Hair follicular keratinocyte (primary cell): Measurements from ENCODE around the gene NPM3. TPM values are rescaled to one million over a fixed set of nuclear protein-coding genes. Genes with fewer than 3 reads are reported as not detected.

ENCODE experiments used
- total RNA-seq: library from RNA; depleted of rRNA; stranded (reverse); fragments of >200 nt; gene quantifications from 2 replicates; pipeline ENCODE4 v1.2.3, GENCODE V29; 2015

The NPM3 gene, protein sequence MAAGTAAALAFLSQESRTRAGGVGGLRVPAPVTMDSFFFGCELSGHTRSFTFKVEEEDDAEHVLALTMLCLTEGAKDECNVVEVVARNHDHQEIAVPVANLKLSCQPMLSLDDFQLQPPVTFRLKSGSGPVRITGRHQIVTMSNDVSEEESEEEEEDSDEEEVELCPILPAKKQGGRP
- 187 and 357 TPM in 2 replicates for total RNA-seq

DNA sequence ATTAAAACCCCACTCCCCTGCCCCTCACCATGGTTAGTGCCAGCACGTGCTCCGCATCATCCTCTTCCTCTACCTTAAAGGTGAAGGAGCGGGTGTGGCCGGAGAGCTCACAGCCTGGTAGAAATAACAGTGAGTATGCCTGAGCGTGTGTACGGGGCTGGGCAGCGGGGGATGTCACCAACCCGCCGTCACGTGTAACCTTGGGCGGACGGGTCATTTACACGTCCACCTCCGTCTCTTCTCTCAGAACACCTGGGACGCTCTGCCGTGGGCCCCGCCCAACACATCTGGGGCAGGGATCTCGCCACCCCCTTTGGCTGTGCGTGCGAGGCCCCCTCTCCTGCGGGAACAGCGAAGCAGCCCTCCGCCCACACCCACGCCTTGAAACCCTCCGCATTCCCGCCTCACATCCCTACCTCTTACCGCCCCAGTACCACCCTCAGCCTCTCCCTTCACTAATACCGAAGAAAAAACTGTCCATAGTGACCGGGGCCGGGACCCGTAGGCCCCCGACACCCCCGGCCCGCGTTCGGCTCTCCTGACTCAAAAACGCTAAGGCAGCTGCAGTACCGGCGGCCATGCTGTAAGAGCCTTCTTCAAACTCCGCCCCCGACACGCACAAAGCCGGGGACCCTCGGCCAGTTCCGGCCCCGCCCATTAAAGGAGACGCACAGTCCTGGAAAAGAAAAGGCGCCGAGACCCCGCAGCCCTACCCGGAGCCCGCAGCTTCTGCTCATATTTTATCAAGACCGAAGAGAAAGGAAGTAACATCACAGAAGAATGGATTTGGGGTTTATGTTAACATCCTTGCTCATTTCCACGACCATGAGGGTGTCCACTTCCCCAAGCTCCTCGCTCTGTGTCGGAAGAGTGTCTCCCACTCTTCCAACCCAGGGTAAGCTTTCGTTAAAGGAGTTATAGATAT, at the start of gene NPM3:
TSS of gene NPM3 (minus strand) at position 636 of the 925 bp plus-strand sequence. CDS start at position 580, 56 bp downstream.

DNA sequence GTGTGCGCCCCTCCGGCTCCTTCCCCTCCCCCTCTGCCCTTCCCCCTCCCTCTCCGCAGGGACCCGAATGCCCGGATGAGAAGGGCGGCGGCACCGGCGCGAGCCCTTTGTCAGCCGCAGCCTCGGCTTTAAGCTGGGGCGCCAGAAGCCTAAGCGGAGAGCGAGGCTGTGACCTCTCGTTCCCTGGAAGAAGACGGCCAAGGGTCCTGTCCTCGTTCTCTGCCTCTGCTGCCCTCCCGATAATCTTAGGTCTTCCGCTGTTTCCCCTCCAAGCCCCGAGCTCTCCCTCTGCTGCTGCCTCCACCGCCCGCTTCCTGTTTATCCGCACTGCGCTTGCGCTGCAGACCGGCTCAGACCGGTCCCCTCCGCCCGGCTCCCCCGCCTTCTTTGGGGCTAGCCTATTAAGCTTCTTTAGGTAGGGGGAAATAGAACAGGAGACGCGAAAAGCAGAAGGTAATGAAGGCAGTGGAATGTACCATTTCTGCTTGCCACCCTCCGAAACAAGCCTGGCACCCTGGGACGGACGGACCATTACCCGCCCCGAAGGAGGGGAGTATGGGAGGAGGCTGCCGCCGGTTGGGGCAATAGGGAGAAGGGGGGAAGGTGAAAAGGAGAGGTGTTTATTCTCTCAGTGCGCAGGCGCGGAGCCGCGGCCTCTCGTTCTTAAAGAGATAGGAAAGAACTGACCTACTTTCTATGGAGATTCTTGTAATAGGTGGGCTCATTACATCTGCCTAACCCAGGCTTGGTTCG, 35.0 kb upstream of the NPM3 start, which contains the start of gene OGA:
TSS of gene OGA (minus strand) at position 326 of the 753 bp plus-strand sequence. CDS start 422 bp downstream, outside the sequence.

DNA sequence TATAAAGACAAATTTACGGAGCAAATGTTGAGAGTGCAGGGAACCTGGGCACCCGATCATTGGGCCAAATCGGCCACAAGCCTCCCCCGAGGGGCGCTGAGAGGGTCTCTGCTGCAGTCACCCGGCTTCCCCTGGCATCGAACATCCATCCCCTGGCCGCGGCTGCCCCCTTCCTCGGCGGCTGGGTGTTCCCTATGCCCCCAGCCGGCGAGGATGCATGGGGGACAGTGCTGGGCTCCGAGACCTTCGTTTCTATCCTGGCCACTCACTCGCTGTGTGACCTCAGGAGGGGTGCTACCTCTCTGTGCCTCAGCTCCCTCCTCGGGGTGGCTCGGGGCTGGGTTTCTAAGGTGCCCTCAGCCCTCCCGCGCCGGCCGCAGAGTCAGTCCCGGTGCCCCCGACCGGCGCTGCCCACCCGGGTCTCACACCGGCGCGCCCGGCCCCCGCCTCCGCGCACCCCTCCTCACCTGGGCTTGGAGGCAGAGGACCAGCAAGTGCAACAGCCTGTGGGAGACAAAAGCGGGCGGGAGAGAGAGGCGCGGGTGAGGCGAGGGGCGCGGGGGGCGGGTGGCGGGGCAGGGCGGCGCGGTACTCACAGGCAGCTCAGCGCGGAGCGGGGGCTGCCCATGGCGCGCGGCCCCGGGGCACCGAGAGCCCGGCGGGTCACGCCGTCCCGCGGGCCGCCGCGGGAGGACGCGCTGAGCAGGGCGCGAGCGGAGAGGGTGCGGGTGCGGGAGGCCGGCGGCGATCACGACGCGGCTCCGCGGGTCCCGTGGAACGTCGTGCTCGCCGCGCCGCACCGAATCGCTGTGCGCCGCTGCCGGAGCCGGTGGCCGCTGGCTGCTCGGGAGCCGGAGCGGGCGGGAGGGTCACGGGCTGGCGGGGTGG, 7.7 kb downstream of the NPM3 start, which contains the start of gene FGF8:
TSS of gene FGF8 (minus strand) at position 842 of the 888 bp plus-strand sequence. CDS start at position 628, 214 bp downstream.

Other genes starting within 250 kb of the NPM3 start
- gene POLL, start 195.2 kb downstream of the NPM3 start, total RNA-seq: 19.9 and 25.9 TPM in 2 replicates
- gene DPCD, start 195.1 kb downstream of the NPM3 start, total RNA-seq: 34.8 and 49.7 TPM in 2 replicates
- gene FBXW4, start 88.3 kb downstream of the NPM3 start, total RNA-seq: 14.4 and 16.2 TPM in 2 replicates
- gene FGF8, start 7.3 kb downstream of the NPM3 start, total RNA-seq: not detected in 2 replicates
- gene OGA, start 35.0 kb upstream of the NPM3 start, total RNA-seq: 40.7 and 62.8 TPM in 2 replicates
- gene KCNIP2, start 60.4 kb upstream of the NPM3 start, total RNA-seq: not detected in 2 replicates